A549 (cell line): ENCODE measurements around the gene SPRED3. TPM values are rescaled to one million over a fixed set of nuclear protein-coding genes. Genes with fewer than 3 reads are reported as not detected.

Experiments used
- CBX2 ChIP-seq: fragments of 200-600 bp; sonication (generic); IDR thresholded peaks from 2 replicates; pipeline ENCODE4 v1.6.1; 2016; ENCODE audit warnings: low read depth, mild to moderate bottlenecking, borderline replicate concordance
- CBX8 ChIP-seq: fragments of 200-600 bp; sonication (generic); IDR thresholded peaks from 2 replicates; pipeline ENCODE4 v1.6.1; 2016
- CHD4 ChIP-seq: fragments of 200-600 bp; sonication (generic); IDR thresholded peaks from 2 replicates; pipeline ENCODE4 v1.6.1; 2016; ENCODE audit warnings: antibody characterized with exemption, mild to moderate bottlenecking, borderline replicate concordance
- EHF ChIP-seq: fragments of 250-450 bp; sonication (Bioruptor Pico); IDR thresholded peaks from 2 replicates; pipeline ENCODE4 v1.5.0; 2020; ENCODE audit warnings: mild to moderate bottlenecking
- ESRRA ChIP-seq: fragments of 150-350 bp; IDR thresholded peaks from 2 replicates; pipeline ENCODE4 v1.6.1; 2014; ENCODE audit warnings: mild to moderate bottlenecking, low read length, borderline replicate concordance
- FOSB ChIP-seq: fragments of 250-450 bp; sonication (Bioruptor Pico); IDR thresholded peaks from 2 replicates; pipeline ENCODE4 v1.5.0; 2020; ENCODE audit warnings: mild to moderate bottlenecking, moderate library complexity
- FOXS1 ChIP-seq: fragments of 250-450 bp; sonication (Bioruptor Pico); IDR thresholded peaks from 2 replicates; pipeline ENCODE4 v1.5.0; 2020; ENCODE audit warnings: mild to moderate bottlenecking, moderate library complexity
- GATA3 ChIP-seq: IDR thresholded peaks from 2 replicates; pipeline ENCODE4 v1.6.1; 2012; ENCODE audit warnings: borderline replicate concordance
- HEYL ChIP-seq: fragments of 250-450 bp; sonication (Bioruptor Pico); IDR thresholded peaks from 2 replicates; pipeline ENCODE4 v1.8.0; 2021; ENCODE audit warnings: mild to moderate bottlenecking, moderate library complexity
- HOXA7 ChIP-seq: fragments of 250-450 bp; sonication (Bioruptor Pico); IDR thresholded peaks from 2 replicates; pipeline ENCODE4 v1.5.0; 2020; ENCODE audit warnings: mild to moderate bottlenecking, moderate library complexity
- JUN ChIP-seq, 2 experiments: fragments of >200 bp; sonication (Bioruptor Twin); formaldehyde crosslinking; IDR thresholded peaks; 2 replicates in 1 of 2; 3 replicates in 1 of 2; pipeline ENCODE4 v1.6.1; 2016 to 2017
- KDM1A ChIP-seq: fragments of 200-600 bp; sonication (generic); IDR thresholded peaks from 2 replicates; pipeline ENCODE4 v1.6.1; 2016; ENCODE audit warnings: low read depth, mild to moderate bottlenecking
- KDM5A ChIP-seq: fragments of 200-600 bp; sonication (generic); IDR thresholded peaks from 2 replicates; pipeline ENCODE4 v1.6.1; 2016; ENCODE audit warnings: antibody characterized with exemption, mild to moderate bottlenecking
- MAFK ChIP-seq: fragments of 450-650 bp; IDR thresholded peaks from 2 replicates; pipeline ENCODE4 v1.6.1; 2014; ENCODE audit not compliant: partially characterized antibody
- MAZ ChIP-seq: fragments of 150-350 bp; IDR thresholded peaks from 2 replicates; pipeline ENCODE4 v1.6.1; 2014; ENCODE audit warnings: antibody characterized with exemption, low read depth, low read length, borderline replicate concordance
- NFE2L2 ChIP-seq: fragments of 150-350 bp; conservative IDR thresholded peaks from 2 replicates; pipeline ENCODE4 v1.6.1; 2014; ENCODE audit warnings: low read length
- NPAS2 ChIP-seq: fragments of 250-450 bp; sonication (Bioruptor Pico); IDR thresholded peaks from 2 replicates; pipeline ENCODE4 v1.8.0; 2022; ENCODE audit warnings: mild to moderate bottlenecking, moderate library complexity, borderline replicate concordance
- POLR2A ChIP-seq: IDR thresholded peaks from 2 replicates; pipeline ENCODE4 v1.6.1; 2012; ENCODE audit warnings: mild to moderate bottlenecking, low read length
- POLR2AphosphoS2 ChIP-seq: conservative IDR thresholded peaks from 2 replicates; pipeline ENCODE4 v1.6.1; 2012; ENCODE audit warnings: low read length, improper control_type of control experiment, inconsistent platforms
- RARB ChIP-seq: fragments of 250-450 bp; sonication (Bioruptor Pico); IDR thresholded peaks from 2 replicates; pipeline ENCODE4 v1.8.0; 2021; ENCODE audit warnings: mild to moderate bottlenecking, moderate library complexity
- RCOR1 ChIP-seq: fragments of 150-350 bp; IDR thresholded peaks from 2 replicates; pipeline ENCODE4 v1.6.1; 2014; ENCODE audit warnings: antibody characterized with exemption, low read length, low read depth
- RNF2 ChIP-seq: fragments of 200-600 bp; sonication (generic); IDR thresholded peaks from 2 replicates; pipeline ENCODE4 v1.6.1; 2016; ENCODE audit warnings: low read depth, mild to moderate bottlenecking, antibody characterized with exemption, moderate library complexity, borderline replicate concordance
- SREBF2 ChIP-seq: fragments of 450-650 bp; IDR thresholded peaks from 2 replicates; pipeline ENCODE4 v1.6.1; 2014; ENCODE audit warnings: mild to moderate bottlenecking, moderate library complexity
- TFCP2L1 ChIP-seq: fragments of 250-450 bp; sonication (Bioruptor Pico); IDR thresholded peaks from 2 replicates; pipeline ENCODE4 v1.5.0; 2021; ENCODE audit warnings: mild to moderate bottlenecking
- ZFP36 ChIP-seq: fragments of 450-650 bp; IDR thresholded peaks from 2 replicates; pipeline ENCODE4 v1.6.1; 2014; ENCODE audit warnings: borderline replicate concordance; ENCODE audit not compliant: partially characterized antibody
- polyA plus RNA-seq, 4 experiments: library from polyadenylated mRNA; depleted of rRNA in 3 of 4; stranded (reverse); fragments of >200 nt; fragmentation: RNase III in 1 of 4; extraction: RNeasy Plus Mini Kit Qiagen cat#74134 plus additional on column Dnase treatment in 1 of 4; gene quantifications; 2 replicates in 3 of 4; 3 replicates in 1 of 4; pipeline ENCODE4 v1.2.3, GENCODE V29; 2011 to 2017
- TF ChIP-seq, protein P1 (sequence below): IDR thresholded peaks from 2 replicates; pipeline ENCODE4 v1.6.1; 2012
- TF ChIP-seq, protein P2 (sequence below): fragments of 250-450 bp; sonication (Bioruptor Pico); IDR thresholded peaks from 2 replicates; pipeline ENCODE4 v1.5.0; 2020; ENCODE audit warnings: low read depth, mild to moderate bottlenecking, moderate library complexity
- TF ChIP-seq, protein P3 (sequence below): IDR thresholded peaks from 2 replicates; pipeline ENCODE4 v1.6.1; 2012
- TF ChIP-seq, protein P4 (sequence below): fragments of >200 bp; sonication (Bioruptor Twin); formaldehyde crosslinking; IDR thresholded peaks from 2 replicates; pipeline ENCODE4 v1.6.1; 2016
- TF ChIP-seq, protein P5 (sequence below): fragments of >200 bp; sonication (Bioruptor Twin); formaldehyde crosslinking; IDR thresholded peaks from 3 replicates; pipeline ENCODE4 v1.6.1; 2016
- TF ChIP-seq, protein P6 (sequence below): fragments of >200 bp; sonication (Bioruptor Twin); formaldehyde crosslinking; IDR thresholded peaks from 3 replicates; pipeline ENCODE4 v1.5.1; 2016
- TF ChIP-seq, protein P7 (sequence below): fragments of 200-600 bp; sonication (generic); IDR thresholded peaks from 2 replicates; pipeline ENCODE4 v1.6.1; 2016; ENCODE audit warnings: antibody characterized with exemption, mild to moderate bottlenecking, moderate library complexity
- TF ChIP-seq, protein P8 (sequence below): fragments of 150-350 bp; IDR thresholded peaks from 2 replicates; pipeline ENCODE4 v1.6.1; 2014; ENCODE audit warnings: low read depth, mild to moderate bottlenecking, low read length

The SPRED3 gene
- polyA plus RNA-seq, 2 of the 4 experiments (the other 2 are of a cell fraction), result 2.8 to 3.0 TPM

DNA sequence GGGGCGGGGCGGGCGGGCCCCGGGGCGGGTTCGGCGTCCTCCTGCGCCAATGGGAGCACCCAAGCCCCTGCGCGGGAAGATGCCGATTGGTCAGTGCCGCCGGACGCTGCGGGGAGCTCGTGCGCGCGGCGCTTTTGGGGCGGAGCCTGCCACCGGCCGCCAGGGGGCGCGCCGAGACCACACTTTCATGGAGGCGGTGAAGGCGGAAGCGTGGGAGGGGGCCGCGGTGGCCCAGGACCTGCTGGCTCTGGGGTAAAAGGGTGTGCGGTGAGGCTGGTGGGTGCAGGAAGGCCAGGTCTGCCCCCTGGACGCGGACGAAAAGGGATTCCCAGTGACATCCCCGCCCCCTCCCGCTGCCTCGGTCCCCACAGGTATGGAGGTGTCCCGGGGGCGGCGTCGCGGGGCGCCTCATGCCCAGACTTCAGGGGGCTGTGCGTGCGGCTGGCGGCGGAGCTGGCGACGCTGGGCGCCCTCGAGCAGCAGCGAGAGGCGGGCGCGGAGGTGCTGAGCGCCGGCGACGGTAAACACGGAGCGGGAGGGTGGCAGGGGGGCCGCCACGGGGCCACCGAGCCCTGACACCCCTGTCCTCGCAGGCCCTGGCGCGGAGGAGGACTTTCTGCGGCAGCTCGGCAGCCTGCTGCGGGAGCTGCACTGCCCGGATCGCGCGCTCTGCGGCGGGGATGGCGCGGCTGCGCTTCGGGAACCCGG is 14.6 kb downstream of the SPRED3 start, which contains the start of gene FAM98C (continued):
- TF ChIP-seq CBX2 (no peak), JUN (IDR thresholded peaks at IDR 0.05) (peak; percentile 35 to 75; a peak in 2 of 5 replicates), CBX8 (no peak), POLR2A (peak; percentile 72), EHF (CRISPR knock-in tag) (no peak; the same call in 1 of the 2 replicates), KDM1A (no peak), NPAS2 (CRISPR knock-in tag) (no peak), ZFP36 (no peak), MAZ (peak; percentile 86; the same call in 1 of the 2 replicates), KDM5A (no peak), CHD4 (no peak), RARB (CRISPR knock-in tag) (no peak), HOXA7 (CRISPR knock-in tag) (no peak), GATA3 (no peak; the same call in 1 of the 2 replicates), HEYL (CRISPR knock-in tag) (no peak), MAFK (no peak), RCOR1 (no peak), FOXS1 (CRISPR knock-in tag) (no peak), RNF2 (0 out of 2 replicates have a peak, but pooled peaks have one; percentile 76), NFE2L2 (no peak), TFCP2L1 (CRISPR knock-in tag) (peak; percentile 85; the same call in 1 of the 2 replicates), FOSB (CRISPR knock-in tag) (no peak), POLR2AphosphoS2 (no peak), ESRRA (no peak), SREBF2 (no peak)
- TF ChIP-seq, protein P1, sequence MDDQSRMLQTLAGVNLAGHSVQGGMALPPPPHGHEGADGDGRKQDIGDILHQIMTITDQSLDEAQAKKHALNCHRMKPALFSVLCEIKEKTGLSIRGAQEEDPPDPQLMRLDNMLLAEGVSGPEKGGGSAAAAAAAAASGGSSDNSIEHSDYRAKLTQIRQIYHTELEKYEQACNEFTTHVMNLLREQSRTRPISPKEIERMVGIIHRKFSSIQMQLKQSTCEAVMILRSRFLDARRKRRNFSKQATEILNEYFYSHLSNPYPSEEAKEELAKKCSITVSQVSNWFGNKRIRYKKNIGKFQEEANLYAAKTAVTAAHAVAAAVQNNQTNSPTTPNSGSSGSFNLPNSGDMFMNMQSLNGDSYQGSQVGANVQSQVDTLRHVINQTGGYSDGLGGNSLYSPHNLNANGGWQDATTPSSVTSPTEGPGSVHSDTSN, result peak; percentile 35; the same call in 1 of the 2 replicates
- TF ChIP-seq, protein P2, sequence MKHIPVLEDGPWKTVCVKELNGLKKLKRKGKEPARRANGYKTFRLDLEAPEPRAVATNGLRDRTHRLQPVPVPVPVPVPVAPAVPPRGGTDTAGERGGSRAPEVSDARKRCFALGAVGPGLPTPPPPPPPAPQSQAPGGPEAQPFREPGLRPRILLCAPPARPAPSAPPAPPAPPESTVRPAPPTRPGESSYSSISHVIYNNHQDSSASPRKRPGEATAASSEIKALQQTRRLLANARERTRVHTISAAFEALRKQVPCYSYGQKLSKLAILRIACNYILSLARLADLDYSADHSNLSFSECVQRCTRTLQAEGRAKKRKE (CRISPR knock-in tag), result 0 out of 2 replicates have a peak, but pooled peaks have one; percentile 12
- TF ChIP-seq, protein P3, sequence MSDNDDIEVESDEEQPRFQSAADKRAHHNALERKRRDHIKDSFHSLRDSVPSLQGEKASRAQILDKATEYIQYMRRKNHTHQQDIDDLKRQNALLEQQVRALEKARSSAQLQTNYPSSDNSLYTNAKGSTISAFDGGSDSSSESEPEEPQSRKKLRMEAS, result peak; percentile 96
- TF ChIP-seq, protein P4, sequence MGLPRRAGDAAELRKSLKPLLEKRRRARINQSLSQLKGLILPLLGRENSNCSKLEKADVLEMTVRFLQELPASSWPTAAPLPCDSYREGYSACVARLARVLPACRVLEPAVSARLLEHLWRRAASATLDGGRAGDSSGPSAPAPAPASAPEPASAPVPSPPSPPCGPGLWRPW, result no peak
- TF ChIP-seq, protein P5, sequence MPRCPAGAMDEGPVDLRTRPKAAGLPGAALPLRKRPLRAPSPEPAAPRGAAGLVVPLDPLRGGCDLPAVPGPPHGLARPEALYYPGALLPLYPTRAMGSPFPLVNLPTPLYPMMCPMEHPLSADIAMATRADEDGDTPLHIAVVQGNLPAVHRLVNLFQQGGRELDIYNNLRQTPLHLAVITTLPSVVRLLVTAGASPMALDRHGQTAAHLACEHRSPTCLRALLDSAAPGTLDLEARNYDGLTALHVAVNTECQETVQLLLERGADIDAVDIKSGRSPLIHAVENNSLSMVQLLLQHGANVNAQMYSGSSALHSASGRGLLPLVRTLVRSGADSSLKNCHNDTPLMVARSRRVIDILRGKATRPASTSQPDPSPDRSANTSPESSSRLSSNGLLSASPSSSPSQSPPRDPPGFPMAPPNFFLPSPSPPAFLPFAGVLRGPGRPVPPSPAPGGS, result 0 out of 3 replicates have a peak, but pooled peaks have one; percentile 28
- TF ChIP-seq, protein P6, sequence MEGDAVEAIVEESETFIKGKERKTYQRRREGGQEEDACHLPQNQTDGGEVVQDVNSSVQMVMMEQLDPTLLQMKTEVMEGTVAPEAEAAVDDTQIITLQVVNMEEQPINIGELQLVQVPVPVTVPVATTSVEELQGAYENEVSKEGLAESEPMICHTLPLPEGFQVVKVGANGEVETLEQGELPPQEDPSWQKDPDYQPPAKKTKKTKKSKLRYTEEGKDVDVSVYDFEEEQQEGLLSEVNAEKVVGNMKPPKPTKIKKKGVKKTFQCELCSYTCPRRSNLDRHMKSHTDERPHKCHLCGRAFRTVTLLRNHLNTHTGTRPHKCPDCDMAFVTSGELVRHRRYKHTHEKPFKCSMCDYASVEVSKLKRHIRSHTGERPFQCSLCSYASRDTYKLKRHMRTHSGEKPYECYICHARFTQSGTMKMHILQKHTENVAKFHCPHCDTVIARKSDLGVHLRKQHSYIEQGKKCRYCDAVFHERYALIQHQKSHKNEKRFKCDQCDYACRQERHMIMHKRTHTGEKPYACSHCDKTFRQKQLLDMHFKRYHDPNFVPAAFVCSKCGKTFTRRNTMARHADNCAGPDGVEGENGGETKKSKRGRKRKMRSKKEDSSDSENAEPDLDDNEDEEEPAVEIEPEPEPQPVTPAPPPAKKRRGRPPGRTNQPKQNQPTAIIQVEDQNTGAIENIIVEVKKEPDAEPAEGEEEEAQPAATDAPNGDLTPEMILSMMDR, result peak; percentile 100
- TF ChIP-seq, protein P7, sequence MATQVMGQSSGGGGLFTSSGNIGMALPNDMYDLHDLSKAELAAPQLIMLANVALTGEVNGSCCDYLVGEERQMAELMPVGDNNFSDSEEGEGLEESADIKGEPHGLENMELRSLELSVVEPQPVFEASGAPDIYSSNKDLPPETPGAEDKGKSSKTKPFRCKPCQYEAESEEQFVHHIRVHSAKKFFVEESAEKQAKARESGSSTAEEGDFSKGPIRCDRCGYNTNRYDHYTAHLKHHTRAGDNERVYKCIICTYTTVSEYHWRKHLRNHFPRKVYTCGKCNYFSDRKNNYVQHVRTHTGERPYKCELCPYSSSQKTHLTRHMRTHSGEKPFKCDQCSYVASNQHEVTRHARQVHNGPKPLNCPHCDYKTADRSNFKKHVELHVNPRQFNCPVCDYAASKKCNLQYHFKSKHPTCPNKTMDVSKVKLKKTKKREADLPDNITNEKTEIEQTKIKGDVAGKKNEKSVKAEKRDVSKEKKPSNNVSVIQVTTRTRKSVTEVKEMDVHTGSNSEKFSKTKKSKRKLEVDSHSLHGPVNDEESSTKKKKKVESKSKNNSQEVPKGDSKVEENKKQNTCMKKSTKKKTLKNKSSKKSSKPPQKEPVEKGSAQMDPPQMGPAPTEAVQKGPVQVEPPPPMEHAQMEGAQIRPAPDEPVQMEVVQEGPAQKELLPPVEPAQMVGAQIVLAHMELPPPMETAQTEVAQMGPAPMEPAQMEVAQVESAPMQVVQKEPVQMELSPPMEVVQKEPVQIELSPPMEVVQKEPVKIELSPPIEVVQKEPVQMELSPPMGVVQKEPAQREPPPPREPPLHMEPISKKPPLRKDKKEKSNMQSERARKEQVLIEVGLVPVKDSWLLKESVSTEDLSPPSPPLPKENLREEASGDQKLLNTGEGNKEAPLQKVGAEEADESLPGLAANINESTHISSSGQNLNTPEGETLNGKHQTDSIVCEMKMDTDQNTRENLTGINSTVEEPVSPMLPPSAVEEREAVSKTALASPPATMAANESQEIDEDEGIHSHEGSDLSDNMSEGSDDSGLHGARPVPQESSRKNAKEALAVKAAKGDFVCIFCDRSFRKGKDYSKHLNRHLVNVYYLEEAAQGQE, result no peak
- TF ChIP-seq, protein P8, sequence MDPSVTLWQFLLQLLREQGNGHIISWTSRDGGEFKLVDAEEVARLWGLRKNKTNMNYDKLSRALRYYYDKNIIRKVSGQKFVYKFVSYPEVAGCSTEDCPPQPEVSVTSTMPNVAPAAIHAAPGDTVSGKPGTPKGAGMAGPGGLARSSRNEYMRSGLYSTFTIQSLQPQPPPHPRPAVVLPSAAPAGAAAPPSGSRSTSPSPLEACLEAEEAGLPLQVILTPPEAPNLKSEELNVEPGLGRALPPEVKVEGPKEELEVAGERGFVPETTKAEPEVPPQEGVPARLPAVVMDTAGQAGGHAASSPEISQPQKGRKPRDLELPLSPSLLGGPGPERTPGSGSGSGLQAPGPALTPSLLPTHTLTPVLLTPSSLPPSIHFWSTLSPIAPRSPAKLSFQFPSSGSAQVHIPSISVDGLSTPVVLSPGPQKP, result no peak
